Caco-2 (cell line): ENCODE measurements around the gene ARHGDIA. TPM values are rescaled to one million over a fixed set of nuclear protein-coding genes. Genes with fewer than 3 reads are reported as not detected.
A peak's percentile ranks its signal among the peaks of the same experiment; 100 is the strongest.

Experiments used
- BruUV-seq: library from RNA; stranded (reverse); fragments of 400-500 nt; replicated peaks from 2 replicates; lab custom pipeline; 2021; lab: Mats Ljungman, UMichigan
- CTCF ChIA-PET: fragments of 300-600 bp; sonication (Branson Sonifier 250); formaldehyde crosslinking; loops from one replicate; lab custom pipeline; 2022; ENCODE audit warnings: antibody characterized with exemption; lab: Charles Lee
- POLR2A ChIA-PET: fragments of 300-600 bp; sonication (Branson Sonifier 250); formaldehyde crosslinking; loops from one replicate; lab custom pipeline; 2022; ENCODE audit warnings: antibody characterized with exemption; lab: Charles Lee
- DNase-seq, 2 experiments: peaks; one replicate each; pipeline versions ENCODE4 v3.0.0 to v3.0.0-alpha.2; 2020 to 2022
- H3K27me3 ChIP-seq: replicated peaks from 2 replicates; pipeline ENCODE4 v1.6.0; 2011; ENCODE audit warnings: low read length; ENCODE audit not compliant: control insufficient read depth, insufficient read depth
- H3K36me3 ChIP-seq: 2 replicates; pipeline ENCODE4 v1.5.1; 2011; ENCODE audit warnings: low read length; ENCODE audit not compliant: control insufficient read depth, insufficient read depth
- H3K4me1 ChIP-seq: fragments of 250-450 bp; sonication (Bioruptor Pico); 2 replicates; pipeline ENCODE4 v1.5.1; 2020; ENCODE audit warnings: mild to moderate bottlenecking
- H3K4me3 ChIP-seq: 2 replicates; pipeline ENCODE4 v1.5.1; 2011; ENCODE audit warnings: low read depth, mild to moderate bottlenecking, control low read depth, low read length
- H3K9me3 ChIP-seq: fragments of 250-450 bp; sonication (Bioruptor Pico); 2 replicates; pipeline ENCODE4 v1.5.1; 2020; ENCODE audit warnings: mild to moderate bottlenecking, moderate library complexity
- H3K27ac Mint-ChIP-seq: one replicate; pipeline ENCODE4 v1.8.0; 2022; ENCODE audit warnings: mixed read lengths; ENCODE audit not compliant: unreplicated experiment
- H3K27me3 Mint-ChIP-seq: one replicate; pipeline ENCODE4 v1.8.0; 2022; ENCODE audit warnings: mixed read lengths; ENCODE audit not compliant: insufficient read depth, unreplicated experiment
- H3K36me3 Mint-ChIP-seq: one replicate; pipeline ENCODE4 v1.8.0; 2022; ENCODE audit warnings: mild to moderate bottlenecking, mixed read lengths; ENCODE audit not compliant: insufficient read depth, unreplicated experiment
- H3K4me1 Mint-ChIP-seq: one replicate; pipeline ENCODE4 v1.8.0; 2022; ENCODE audit warnings: low read depth, mixed read lengths; ENCODE audit not compliant: unreplicated experiment
- H3K4me3 Mint-ChIP-seq: one replicate; pipeline ENCODE4 v1.8.0; 2022; ENCODE audit warnings: mild to moderate bottlenecking, moderate library complexity, mixed read lengths; ENCODE audit not compliant: unreplicated experiment
- H3K9me3 Mint-ChIP-seq: one replicate; pipeline ENCODE4 v1.8.0; 2022; ENCODE audit warnings: mixed read lengths; ENCODE audit not compliant: unreplicated experiment
- CTCF ChIP-seq, 2 experiments: fragments of 200-600 bp in 1 of 2; IDR thresholded peaks; 1 replicate in 1 of 2; 2 replicates in 1 of 2; pipeline versions ENCODE4 v1.5.1 to v1.8.0; 2011 to 2022; ENCODE audit warnings: antibody characterized with exemption in 1 of 2, control low read depth in 1 of 2, inconsistent platforms in 1 of 2, low read depth in 1 of 2, low read length in 1 of 2, mild to moderate bottlenecking in 1 of 2, moderate library complexity in 1 of 2; ENCODE audit not compliant: insufficient read depth in 1 of 2, severe bottlenecking in 1 of 2, unreplicated experiment in 1 of 2
- intact Hi-C: fragments of 100-400 bp; cut with micrococcal nuclease; formaldehyde crosslinking; loops from one replicate; pipeline ENCODE4 v1.10.0; 2022; ENCODE audit not compliant: unreplicated experiment
- total RNA-seq: library from RNA; stranded (reverse); gene quantifications from 2 replicates; pipeline ENCODE4 v1.2.3, GENCODE V29; 2022

The ARHGDIA gene
- total RNA-seq, 1 experiment from 2014 or later: 253 TPM

- Histone ChIP-seq H3K4me3 (no peak overlapping the region), H3K9me3 (no peaks in the 10 kb centered on the region), H3K27me3 (no peaks in the 10 kb centered on the region), H3K4me1 (peaks cover 11% of the 10 kb centered on the region), H3K36me3 (peaks cover 10% of the 10 kb centered on the region)
- Mint-ChIP-seq H3K4me1 (no peaks in the 10 kb centered on the region), H3K9me3 (no peaks in the 10 kb centered on the region), H3K27me3 (no peaks in the 10 kb centered on the region), H3K27ac (peak overlapping the region; percentile 84), H3K36me3 (peaks cover 100% of the 10 kb centered on the region), H3K4me3 (no peak overlapping the region)
- ChIA-PET CTCF (no interaction called here), POLR2A (interaction anchor here (1.6 kb wide), 1 partner anchor 11 kb away, joined by 5 read pairs; no protein-coding TSS in a partner anchor)
- no TSS peak for BruUV-seq
- no peak for DNase-seq
- TF ChIP-seq CTCF (IDR thresholded peaks at IDR 0.05; ENCODE audit: insufficient read depth in 1 of 2, low read depth in 1 of 2, low read length in 1 of 2, severe bottlenecking in 1 of 2, unreplicated experiment in 1 of 2): no peak
- intact Hi-C loops: no loop called here
These were observed 14.9 kb upstream of the ARHGDIA start for GRCh38 chr17:81885869-81886548.

GRCh38 chr17:81885454-81885853 is 14.3 kb upstream of the ARHGDIA start:
- Mint-ChIP-seq H3K27me3 (no peaks in the 10 kb centered on the region), H3K4me1 (no peaks in the 10 kb centered on the region), H3K9me3 (no peaks in the 10 kb centered on the region), H3K27ac (peak overlapping the region; percentile 46), H3K4me3 (no peak overlapping the region), H3K36me3 (peaks cover 100% of the 10 kb centered on the region)
- H3K4me1 ChIP-seq: peaks cover 11% of the 10 kb centered on the region
- intact Hi-C loops: no loop called here
- BruUV-seq: no TSS peak
- ChIA-PET POLR2A (no interaction called here), CTCF (no interaction called here)
- H3K36me3 ChIP-seq: peaks cover 10% of the 10 kb centered on the region
- no peak overlapping the region for H3K4me3 ChIP-seq
- no peak for DNase-seq
- no peak for TF ChIP-seq CTCF (IDR thresholded peaks at IDR 0.05; ENCODE audit: insufficient read depth in 1 of 2, low read depth in 1 of 2, low read length in 1 of 2, severe bottlenecking in 1 of 2, unreplicated experiment in 1 of 2)
- no peaks in the 10 kb centered on the region for H3K27me3 ChIP-seq
- H3K9me3 ChIP-seq: no peaks in the 10 kb centered on the region

- H3K36me3 Mint-ChIP-seq: peaks cover 100% of the 10 kb centered on the region
- CTCF ChIA-PET: no interaction called here
- H3K4me1 ChIP-seq: peaks cover 6% of the 10 kb centered on the region
- no peaks in the 10 kb centered on the region for H3K27me3 Mint-ChIP-seq
- H3K4me1 Mint-ChIP-seq: no peaks in the 10 kb centered on the region
- H3K27ac Mint-ChIP-seq: no peak overlapping the region
- POLR2A ChIA-PET: no interaction called here
- no peak overlapping the region for H3K4me3 Mint-ChIP-seq
- H3K27me3 ChIP-seq: no peaks in the 10 kb centered on the region
- no peak overlapping the region for H3K4me3 ChIP-seq
- BruUV-seq: no TSS peak
- DNase-seq: no peak
- no peaks in the 10 kb centered on the region for H3K9me3 Mint-ChIP-seq
- H3K9me3 ChIP-seq: no peaks in the 10 kb centered on the region
- TF ChIP-seq CTCF (IDR thresholded peaks at IDR 0.05; ENCODE audit: insufficient read depth in 1 of 2, low read depth in 1 of 2, low read length in 1 of 2, severe bottlenecking in 1 of 2, unreplicated experiment in 1 of 2): no peak
- intact Hi-C loops: no loop called here
- H3K36me3 ChIP-seq: peaks cover 10% of the 10 kb centered on the region
These were observed 13.8 kb upstream of the ARHGDIA start for GRCh38 chr17:81884968-81885367.
